PFSK-1 (cell line): ENCODE data around the gene SMPDL3B.

Experiments
- FOXP2 ChIP-seq: optimal IDR thresholded peaks from 2 replicates; pipeline ENCODE3; 2011; ENCODE audit warnings: borderline replicate concordance, control low read depth, inconsistent platforms; ENCODE audit not compliant: insufficient read depth; ENCODE audit errors: extremely low read length, extremely low read depth
- POLR2AphosphoS5 ChIP-seq: IDR thresholded peaks from 2 replicates; pipeline ENCODE4 v1.6.1; 2012; ENCODE audit warnings: low read depth, mild to moderate bottlenecking, control low read depth, low read length, moderate library complexity
- SIN3A ChIP-seq: IDR thresholded peaks from 2 replicates; pipeline ENCODE4 v1.6.1; 2012; ENCODE audit warnings: mild to moderate bottlenecking, low read length, moderate library complexity, borderline replicate concordance; ENCODE audit not compliant: insufficient read depth
- TAF1 ChIP-seq: IDR thresholded peaks from 2 replicates; pipeline ENCODE4 v1.6.1; 2012; ENCODE audit warnings: low read length, control low read depth, borderline replicate concordance; ENCODE audit not compliant: insufficient read depth
- TF ChIP-seq, protein P1 (sequence below), 2 experiments: IDR thresholded peaks; 2 replicates each; pipeline versions ENCODE4 v1.6.1 to v1.8.0; 2011 to 2012; ENCODE audit warnings: low read depth in 2 of 2, low read length in 2 of 2, control low read depth in 1 of 2, inconsistent platforms in 1 of 2, mild to moderate bottlenecking in 1 of 2, moderate library complexity in 1 of 2; ENCODE audit not compliant: insufficient read depth in 1 of 2

The SMPDL3B gene

DNA sequence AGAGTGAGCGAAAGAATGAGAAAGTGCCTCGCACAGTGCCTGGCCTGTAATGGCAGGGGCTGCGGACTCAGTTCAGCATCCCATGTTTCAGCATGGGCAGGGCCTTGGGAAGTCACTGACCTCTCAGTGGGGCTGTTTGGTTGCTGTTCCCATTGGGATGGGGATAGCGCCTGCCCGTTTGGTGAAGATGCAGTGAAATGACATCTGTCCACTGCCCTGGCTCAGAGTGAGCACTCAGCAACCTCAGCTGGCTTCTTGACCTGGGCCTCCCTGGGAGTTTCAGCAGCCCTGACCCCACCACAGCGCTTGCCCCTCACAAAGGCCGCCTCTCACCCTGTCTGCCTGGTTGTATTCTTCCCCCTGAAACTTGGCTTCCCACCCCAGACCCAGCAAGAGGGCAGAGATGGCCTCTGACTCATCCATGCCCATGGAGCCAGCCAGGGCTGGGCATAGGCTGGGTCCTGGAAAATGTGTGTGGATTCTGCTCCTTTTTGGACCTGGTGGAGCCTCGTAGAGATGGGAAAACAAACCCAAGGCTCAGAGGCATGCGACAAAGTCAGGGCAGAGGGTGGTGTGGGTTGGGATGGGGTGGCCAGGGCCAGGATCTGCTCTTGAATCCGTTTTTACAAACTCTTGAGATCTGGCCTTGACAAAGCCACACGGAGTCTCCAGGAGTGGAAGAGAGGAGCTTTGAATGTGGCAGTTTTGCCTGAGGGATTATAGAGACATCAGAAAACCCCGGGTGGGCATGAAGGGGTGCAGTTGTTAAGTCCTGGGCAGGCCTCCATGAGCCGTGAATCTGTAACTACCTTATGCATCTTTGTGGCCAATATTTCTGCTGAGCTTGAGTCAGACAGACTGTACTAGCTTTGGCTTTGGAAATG, 26.2 kb downstream of the SMPDL3B start:
- TF ChIP-seq POLR2AphosphoS5 (no peak), SIN3A (no peak), FOXP2 (no peak), TAF1 (no peak)
- TF ChIP-seq, protein P1, sequence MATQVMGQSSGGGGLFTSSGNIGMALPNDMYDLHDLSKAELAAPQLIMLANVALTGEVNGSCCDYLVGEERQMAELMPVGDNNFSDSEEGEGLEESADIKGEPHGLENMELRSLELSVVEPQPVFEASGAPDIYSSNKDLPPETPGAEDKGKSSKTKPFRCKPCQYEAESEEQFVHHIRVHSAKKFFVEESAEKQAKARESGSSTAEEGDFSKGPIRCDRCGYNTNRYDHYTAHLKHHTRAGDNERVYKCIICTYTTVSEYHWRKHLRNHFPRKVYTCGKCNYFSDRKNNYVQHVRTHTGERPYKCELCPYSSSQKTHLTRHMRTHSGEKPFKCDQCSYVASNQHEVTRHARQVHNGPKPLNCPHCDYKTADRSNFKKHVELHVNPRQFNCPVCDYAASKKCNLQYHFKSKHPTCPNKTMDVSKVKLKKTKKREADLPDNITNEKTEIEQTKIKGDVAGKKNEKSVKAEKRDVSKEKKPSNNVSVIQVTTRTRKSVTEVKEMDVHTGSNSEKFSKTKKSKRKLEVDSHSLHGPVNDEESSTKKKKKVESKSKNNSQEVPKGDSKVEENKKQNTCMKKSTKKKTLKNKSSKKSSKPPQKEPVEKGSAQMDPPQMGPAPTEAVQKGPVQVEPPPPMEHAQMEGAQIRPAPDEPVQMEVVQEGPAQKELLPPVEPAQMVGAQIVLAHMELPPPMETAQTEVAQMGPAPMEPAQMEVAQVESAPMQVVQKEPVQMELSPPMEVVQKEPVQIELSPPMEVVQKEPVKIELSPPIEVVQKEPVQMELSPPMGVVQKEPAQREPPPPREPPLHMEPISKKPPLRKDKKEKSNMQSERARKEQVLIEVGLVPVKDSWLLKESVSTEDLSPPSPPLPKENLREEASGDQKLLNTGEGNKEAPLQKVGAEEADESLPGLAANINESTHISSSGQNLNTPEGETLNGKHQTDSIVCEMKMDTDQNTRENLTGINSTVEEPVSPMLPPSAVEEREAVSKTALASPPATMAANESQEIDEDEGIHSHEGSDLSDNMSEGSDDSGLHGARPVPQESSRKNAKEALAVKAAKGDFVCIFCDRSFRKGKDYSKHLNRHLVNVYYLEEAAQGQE (IDR thresholded peaks at IDR 0.05; ENCODE audit: insufficient read depth in 1 of 2, low read depth in 2 of 2, low read length in 2 of 2), result no peak

DNA sequence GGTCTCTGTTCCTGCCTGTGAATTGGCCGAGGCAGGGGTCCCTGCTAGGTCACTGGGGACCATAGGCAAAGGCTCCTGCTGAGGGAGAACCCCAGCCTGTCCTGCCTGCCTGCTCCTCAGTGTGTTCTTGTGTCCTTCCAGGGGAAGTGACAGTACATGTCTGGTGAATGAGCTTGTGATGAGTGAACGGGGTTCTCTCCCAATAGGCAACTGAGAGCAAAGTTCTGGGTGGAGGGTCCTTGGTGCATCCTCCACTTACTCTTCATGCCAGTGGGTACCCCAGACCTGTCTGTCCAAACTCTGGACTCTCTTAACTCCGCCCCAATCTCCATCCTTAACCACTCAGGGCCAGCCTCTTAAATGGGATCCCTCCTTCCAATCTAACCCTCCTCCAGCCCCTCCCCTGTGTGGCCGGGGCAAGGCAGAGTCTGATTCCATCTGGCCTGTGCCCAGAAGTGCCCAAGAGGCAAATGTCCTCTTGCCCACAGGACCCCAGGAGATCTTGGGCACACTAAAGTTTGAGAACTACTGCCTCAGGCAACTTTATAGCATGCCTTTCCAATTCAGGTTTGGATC, 26.9 kb downstream of the SMPDL3B start:
- TF ChIP-seq FOXP2, result no peak
- TF ChIP-seq POLR2AphosphoS5, result no peak
- TF ChIP-seq, protein P1 (IDR thresholded peaks at IDR 0.05; ENCODE audit: insufficient read depth in 1 of 2, low read depth in 2 of 2, low read length in 2 of 2), result no peak
- no peak for TF ChIP-seq TAF1
- no peak for TF ChIP-seq SIN3A

DNA sequence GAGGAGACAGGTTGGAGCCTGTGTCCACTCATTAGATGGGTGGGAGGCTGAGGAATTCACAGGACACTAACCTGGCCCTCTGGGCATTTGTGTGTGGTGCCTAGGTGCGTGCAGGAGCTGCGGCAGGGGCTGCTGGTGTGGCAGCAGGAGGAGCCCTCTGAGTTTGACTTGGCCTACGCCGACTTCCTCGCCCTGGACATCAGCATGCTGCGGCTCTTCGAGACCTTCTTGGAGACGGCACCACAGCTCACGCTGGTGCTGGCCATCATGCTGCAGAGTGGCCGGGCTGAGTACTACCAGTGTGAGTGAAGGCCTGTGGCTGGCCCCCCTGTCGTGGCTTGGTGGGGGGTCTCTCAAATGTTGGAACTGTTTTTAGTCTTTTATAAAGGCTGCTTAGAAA, 28.6 kb downstream of the SMPDL3B start:
- TF ChIP-seq SIN3A (no peak), FOXP2 (no peak), TAF1 (no peak), POLR2AphosphoS5 (no peak)
- TF ChIP-seq, protein P1 (IDR thresholded peaks at IDR 0.05; ENCODE audit: insufficient read depth in 1 of 2, low read depth in 2 of 2, low read length in 2 of 2), result no peak

DNA sequence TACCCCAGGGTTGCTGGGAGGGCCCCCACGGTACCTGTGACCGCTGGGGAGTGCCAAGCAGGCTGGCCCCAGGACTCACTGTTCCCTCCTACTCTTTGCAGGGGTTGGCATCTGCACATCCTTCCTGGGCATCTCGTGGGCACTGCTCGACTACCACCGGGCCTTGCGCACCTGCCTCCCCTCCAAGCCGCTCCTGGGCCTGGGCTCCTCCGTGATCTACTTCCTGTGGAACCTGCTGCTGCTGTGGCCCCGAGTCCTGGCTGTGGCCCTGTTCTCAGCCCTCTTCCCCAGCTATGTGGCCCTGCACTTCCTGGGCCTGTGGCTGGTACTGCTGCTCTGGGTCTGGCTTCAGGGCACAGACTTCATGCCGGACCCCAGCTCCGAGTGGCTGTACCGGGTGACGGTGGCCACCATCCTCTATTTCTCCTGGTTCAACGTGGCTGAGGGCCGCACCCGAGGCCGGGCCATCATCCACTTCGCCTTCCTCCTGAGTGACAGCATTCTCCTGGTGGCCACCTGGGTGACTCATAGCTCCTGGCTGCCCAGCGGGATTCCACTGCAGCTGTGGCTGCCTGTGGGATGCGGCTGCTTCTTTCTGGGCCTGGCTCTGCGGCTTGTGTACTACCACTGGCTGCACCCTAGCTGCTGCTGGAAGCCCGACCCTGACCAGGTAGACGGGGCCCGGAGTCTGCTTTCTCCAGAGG, 31.8 kb downstream of the SMPDL3B start:
- TF ChIP-seq POLR2AphosphoS5 (no peak), TAF1 (no peak), FOXP2 (no peak), SIN3A (no peak)
- TF ChIP-seq, protein P1 (IDR thresholded peaks at IDR 0.05; ENCODE audit: insufficient read depth in 1 of 2, low read depth in 2 of 2, low read length in 2 of 2), result no peak
